Parathyroid adenoma (tissue), 2 donors: Measurements from ENCODE around the gene CORIN.

Experiments
- H2AFZ ChIP-seq: fragments of 300-600 bp; sonication (generic); one replicate; pipeline ENCODE4 v1.7.0; 2017; ENCODE audit warnings: antibody characterized with exemption, mild to moderate bottlenecking
- H3K27ac ChIP-seq: fragments of 300-600 bp; sonication (generic); one replicate; pipeline ENCODE4 v1.7.0; 2017
- H3K27me3 ChIP-seq: fragments of 300-600 bp; sonication (generic); one replicate; pipeline ENCODE4 v1.7.0; 2017; ENCODE audit warnings: low read length; ENCODE audit not compliant: control insufficient read depth, insufficient read depth
- H3K36me3 ChIP-seq: fragments of 300-600 bp; sonication (generic); one replicate; pipeline ENCODE4 v1.7.0; 2017; ENCODE audit warnings: low read length; ENCODE audit not compliant: control insufficient read depth, insufficient read depth
- H3K4me1 ChIP-seq: fragments of 300-600 bp; sonication (generic); one replicate; pipeline ENCODE4 v1.7.0; 2017; ENCODE audit warnings: control low read depth
- H3K4me2 ChIP-seq: fragments of 300-600 bp; sonication (generic); one replicate; pipeline ENCODE4 v1.7.0; 2017; ENCODE audit warnings: low read length
- H3K4me3 ChIP-seq: fragments of 300-600 bp; sonication (generic); one replicate; pipeline ENCODE4 v1.7.0; 2017; ENCODE audit warnings: low read depth, low read length
- H3K79me2 ChIP-seq: fragments of 300-600 bp; sonication (generic); one replicate; pipeline ENCODE4 v1.7.0; 2017; ENCODE audit warnings: control low read depth
- H3K9ac ChIP-seq: fragments of 300-600 bp; sonication (generic); one replicate; pipeline ENCODE4 v1.7.0; 2017; ENCODE audit warnings: mild to moderate bottlenecking
- H3K9me3 ChIP-seq: fragments of 300-600 bp; sonication (generic); one replicate; pipeline ENCODE4 v1.7.0; 2017; ENCODE audit warnings: low read length; ENCODE audit not compliant: control insufficient read depth
- TF ChIP-seq, protein P1 (sequence below): fragments of 300-600 bp; sonication (generic); IDR thresholded peaks from one replicate; pipeline ENCODE4 v1.7.0; 2017; ENCODE audit warnings: antibody characterized with exemption, mild to moderate bottlenecking
- donor health status: primary hyperparathyroidism.

The CORIN gene

DNA sequence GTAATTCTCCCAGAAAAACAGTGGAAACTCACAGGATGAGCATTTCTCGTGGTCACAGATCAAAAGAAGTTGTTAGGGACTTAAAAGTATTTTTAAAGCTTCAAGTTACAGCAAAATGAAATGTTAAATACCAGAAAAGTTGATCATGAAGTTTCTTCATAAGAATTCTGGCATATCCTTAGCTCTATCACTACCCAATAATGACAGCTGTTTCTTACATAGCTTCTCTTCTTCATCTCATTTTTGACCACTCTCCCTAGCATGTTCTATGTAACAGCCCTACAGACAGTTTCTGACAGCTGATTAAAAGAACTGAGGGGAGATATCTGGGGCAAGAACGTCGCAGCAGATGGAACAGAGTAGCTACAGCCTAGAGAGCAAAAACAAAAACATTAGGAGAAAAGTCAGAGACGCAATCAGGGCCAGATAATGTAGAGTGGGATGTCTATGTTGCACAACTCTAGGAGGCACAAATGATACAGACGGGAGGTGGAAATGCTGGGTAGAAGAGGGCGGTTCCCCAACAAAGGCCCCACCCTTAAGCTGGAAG lies 108.7 kb downstream of the CORIN start:
- H3K36me3 ChIP-seq: no peaks in the 10 kb centered on the region
- peak overlapping the region; percentile 50 for H3K4me3 ChIP-seq
- peak overlapping the region; percentile 75 for H3K4me2 ChIP-seq
- H3K9me3 ChIP-seq: no peaks in the 10 kb centered on the region
- H2AFZ ChIP-seq: no peak overlapping the region
- peak overlapping the region; percentile 25 for H3K27ac ChIP-seq
- H3K79me2 ChIP-seq: no peaks in the 10 kb centered on the region
- TF ChIP-seq, protein P1, sequence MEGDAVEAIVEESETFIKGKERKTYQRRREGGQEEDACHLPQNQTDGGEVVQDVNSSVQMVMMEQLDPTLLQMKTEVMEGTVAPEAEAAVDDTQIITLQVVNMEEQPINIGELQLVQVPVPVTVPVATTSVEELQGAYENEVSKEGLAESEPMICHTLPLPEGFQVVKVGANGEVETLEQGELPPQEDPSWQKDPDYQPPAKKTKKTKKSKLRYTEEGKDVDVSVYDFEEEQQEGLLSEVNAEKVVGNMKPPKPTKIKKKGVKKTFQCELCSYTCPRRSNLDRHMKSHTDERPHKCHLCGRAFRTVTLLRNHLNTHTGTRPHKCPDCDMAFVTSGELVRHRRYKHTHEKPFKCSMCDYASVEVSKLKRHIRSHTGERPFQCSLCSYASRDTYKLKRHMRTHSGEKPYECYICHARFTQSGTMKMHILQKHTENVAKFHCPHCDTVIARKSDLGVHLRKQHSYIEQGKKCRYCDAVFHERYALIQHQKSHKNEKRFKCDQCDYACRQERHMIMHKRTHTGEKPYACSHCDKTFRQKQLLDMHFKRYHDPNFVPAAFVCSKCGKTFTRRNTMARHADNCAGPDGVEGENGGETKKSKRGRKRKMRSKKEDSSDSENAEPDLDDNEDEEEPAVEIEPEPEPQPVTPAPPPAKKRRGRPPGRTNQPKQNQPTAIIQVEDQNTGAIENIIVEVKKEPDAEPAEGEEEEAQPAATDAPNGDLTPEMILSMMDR: no peak
- H3K9ac ChIP-seq: no peak overlapping the region
- no peaks in the 10 kb centered on the region for H3K27me3 ChIP-seq
- peaks cover 6% of the 10 kb centered on the region for H3K4me1 ChIP-seq

DNA sequence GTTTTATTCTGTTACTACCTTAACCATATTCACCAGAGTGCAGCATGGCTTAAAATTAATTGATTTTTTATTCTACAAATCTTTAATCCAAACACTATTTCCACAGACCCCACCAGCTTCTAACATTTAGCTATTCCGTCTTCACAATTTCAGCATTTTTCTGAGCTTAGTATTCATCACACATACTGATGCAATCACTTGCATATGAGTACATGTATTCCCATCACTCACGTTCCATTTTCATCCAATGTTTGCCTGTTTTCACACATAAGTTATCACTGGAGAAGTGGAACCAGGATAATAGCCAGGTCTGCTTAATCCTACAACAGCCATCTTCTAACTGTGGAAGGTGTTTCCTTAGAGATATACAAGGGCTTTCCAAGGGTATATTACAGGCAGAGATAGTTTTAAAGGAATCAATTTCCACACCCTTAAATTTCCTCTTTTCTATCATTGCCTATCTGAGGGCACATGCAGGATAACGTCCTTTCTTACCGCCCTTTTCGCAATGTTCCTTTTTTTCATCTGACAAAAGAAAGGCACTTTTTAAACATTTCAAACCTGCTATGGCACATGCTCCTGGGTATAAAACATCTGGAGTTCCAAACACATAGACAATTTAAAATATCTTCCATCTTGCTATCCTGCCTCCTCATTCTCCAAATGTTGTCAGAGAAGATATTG lies 115.8 kb downstream of the CORIN start:
- H2AFZ ChIP-seq: no peak overlapping the region
- TF ChIP-seq, protein P1: no peak
- H3K27ac ChIP-seq: no peak overlapping the region
- no peaks in the 10 kb centered on the region for H3K27me3 ChIP-seq
- H3K4me2 ChIP-seq: no peak overlapping the region
- no peaks in the 10 kb centered on the region for H3K4me1 ChIP-seq
- H3K4me3 ChIP-seq: no peak overlapping the region
- H3K36me3 ChIP-seq: no peaks in the 10 kb centered on the region
- H3K79me2 ChIP-seq: no peaks in the 10 kb centered on the region
- H3K9me3 ChIP-seq: no peaks in the 10 kb centered on the region
- H3K9ac ChIP-seq: no peak overlapping the region

DNA sequence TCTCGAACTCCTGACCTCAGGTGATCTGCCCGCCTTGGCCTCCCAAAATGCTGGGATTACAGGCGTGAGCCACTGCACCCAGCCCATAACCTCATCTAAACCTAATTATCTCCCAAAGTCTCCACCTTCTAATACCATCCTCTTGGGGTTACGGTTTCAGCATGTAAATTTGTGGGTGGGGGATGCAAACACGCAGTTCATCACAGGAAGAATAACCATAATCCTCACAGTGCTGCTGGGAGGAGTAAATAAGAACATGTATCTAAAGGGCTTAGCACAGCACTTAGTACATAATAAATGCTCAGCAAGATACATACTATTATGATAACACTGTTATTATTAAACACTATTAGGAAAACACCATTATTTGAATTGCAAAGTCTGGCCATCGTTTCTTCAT lies 116.4 kb downstream of the CORIN start:
- Histone ChIP-seq H3K79me2 (no peaks in the 10 kb centered on the region), H3K36me3 (no peaks in the 10 kb centered on the region), H3K4me2 (no peak overlapping the region), H3K9ac (no peak overlapping the region), H3K27ac (no peak overlapping the region), H3K27me3 (no peaks in the 10 kb centered on the region), H3K9me3 (no peaks in the 10 kb centered on the region), H2AFZ (no peak overlapping the region), H3K4me1 (no peaks in the 10 kb centered on the region), H3K4me3 (no peak overlapping the region)
- TF ChIP-seq, protein P1: no peak

DNA sequence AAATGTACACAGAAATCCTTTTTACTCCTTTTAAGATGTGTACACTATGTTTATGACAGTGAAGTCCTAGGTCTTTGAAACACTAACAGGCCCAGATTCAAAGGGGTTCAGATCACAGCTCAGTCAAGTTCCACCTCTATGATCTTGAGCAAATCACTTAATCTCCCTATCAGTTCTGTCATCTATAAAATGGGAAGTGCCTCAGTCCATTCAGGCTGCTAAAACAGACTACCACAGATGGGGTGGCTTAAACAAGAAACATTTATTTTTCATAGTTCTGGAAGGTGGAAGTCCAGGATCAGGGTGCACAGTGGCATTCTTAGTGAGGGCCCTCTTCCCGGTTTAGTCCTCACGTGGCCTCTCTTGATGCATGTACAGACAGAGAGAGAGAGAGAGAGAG lies 117.1 kb downstream of the CORIN start:
- Histone ChIP-seq H3K4me1 (no peaks in the 10 kb centered on the region), H3K27ac (no peak overlapping the region), H3K9me3 (no peaks in the 10 kb centered on the region), H3K79me2 (no peaks in the 10 kb centered on the region), H3K9ac (no peak overlapping the region), H3K36me3 (no peaks in the 10 kb centered on the region), H3K4me3 (no peak overlapping the region), H3K27me3 (no peaks in the 10 kb centered on the region), H2AFZ (no peak overlapping the region), H3K4me2 (no peak overlapping the region)
- TF ChIP-seq, protein P1: no peak

DNA sequence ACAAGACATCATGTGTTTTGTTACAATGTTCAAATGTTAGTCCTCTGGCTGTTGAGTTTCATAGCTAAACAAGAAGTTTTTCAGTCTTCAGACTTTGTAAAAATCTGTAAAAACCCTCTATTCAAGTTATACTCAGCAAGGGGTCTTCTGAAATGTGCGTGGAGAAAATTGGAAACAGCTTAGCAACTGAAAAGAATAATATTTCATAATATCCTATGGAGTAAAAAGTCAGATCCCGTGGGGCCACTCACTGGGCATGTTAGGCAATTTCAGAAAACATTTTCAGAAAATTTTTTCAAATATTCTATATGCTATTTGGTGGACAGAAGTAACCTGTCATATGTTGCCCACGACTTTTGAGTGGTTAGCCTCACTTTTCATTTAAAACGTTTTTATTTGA lies 118.3 kb downstream of the CORIN start:
- Histone ChIP-seq H3K79me2 (no peaks in the 10 kb centered on the region), H3K27me3 (no peaks in the 10 kb centered on the region), H3K9me3 (no peaks in the 10 kb centered on the region), H3K36me3 (no peaks in the 10 kb centered on the region), H2AFZ (no peak overlapping the region), H3K4me2 (no peak overlapping the region), H3K4me1 (no peaks in the 10 kb centered on the region), H3K27ac (no peak overlapping the region), H3K4me3 (no peak overlapping the region), H3K9ac (no peak overlapping the region)
- TF ChIP-seq, protein P1: no peak
